HG02973 (cell line): Measurements from ENCODE around the gene PLA2G4D.

Experiments used
- ATAC-seq: cut with Tn5 transposase; IDR thresholded peaks from one replicate; pipeline ENCODE4 v1.9.1; 2021; ENCODE audit warnings: moderate library complexity; ENCODE audit not compliant: unreplicated experiment

The PLA2G4D gene

DNA sequence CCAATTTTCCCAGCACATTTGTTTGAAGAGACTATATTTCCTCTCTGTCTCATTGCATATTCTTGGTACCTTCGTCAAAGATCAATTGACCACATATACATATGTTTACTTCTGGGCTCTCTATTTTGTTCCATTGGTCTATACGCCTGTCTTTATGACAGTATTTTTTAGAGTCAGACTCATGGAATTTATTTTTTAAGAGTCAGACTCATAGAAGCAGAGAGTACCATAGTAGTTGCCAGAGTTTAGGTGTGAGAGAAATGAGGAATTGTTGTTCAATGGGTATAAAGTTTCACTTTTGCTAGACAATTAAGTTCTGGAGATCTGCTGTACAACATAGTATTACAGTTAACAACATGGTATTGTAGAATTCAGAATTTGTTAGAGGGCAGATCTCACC, 35.0 kb upstream of the PLA2G4D start:
- no peak for ATAC-seq

- ATAC-seq = no peak
These were observed 34.1 kb upstream of the PLA2G4D start for GRCh38 chr15:42128476-42128875.

DNA sequence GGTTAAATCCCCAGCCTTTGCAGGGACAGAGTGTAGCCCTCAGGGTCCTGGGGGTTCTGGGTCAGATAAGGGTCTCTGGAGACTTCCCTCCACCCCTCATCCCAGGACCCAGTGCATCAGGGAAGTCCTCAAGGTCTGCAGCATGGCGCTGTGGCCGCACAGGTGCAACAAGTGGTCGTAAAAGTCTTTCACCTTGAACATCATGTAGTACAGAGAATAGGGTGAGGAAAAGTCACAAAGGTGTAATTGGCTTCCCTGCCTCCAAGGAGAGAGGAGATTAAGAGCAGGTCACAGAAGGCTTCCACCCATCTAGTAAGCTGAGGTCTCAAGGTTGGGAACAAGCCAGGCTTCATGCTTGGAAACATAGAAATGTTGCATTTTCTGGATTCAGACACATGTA, 29.2 kb upstream of the PLA2G4D start:
- no peak for ATAC-seq

DNA sequence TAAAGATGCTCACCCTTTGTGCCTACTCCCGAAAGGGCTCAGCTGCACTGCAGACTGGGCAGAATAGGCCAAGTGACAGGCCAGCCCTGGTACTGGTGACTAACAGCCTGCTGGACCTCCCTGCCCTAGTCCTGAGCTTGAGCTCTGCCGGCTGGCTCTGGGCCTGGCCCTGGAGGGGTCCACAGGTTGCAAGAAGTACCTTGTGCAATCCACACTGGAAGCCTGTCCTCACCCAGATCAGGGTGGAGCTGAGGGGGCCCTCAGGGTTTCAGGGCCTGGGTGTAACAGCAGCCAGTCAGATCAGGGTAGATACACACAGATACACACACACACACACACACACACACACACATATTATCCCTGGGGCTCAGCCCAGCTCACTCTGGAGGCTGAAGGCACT, 27.3 kb upstream of the PLA2G4D start:
- ATAC-seq = no peak

DNA sequence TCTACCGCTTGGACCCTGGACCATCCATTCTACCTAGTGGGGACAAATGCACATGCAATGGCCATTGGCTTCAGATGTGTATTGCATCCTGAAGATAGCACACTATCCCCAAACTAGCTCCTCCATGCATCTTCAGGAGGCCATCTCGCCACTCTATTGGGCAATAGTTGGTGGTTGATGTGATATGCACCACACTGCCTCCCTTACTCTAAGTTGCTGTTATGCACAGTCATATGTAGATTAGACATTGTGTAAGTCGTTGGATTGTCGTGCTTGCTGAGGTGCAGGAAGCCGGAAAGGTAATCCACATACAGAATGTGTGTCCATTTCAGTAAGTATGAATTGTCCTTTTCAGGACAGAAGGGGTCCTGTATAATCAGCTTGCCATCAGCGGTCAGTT, 26.7 kb upstream of the PLA2G4D start:
- ATAC-seq = no peak

- no peak for ATAC-seq
These were observed 25.9 kb upstream of the PLA2G4D start for GRCh38 chr15:42120285-42120684.

DNA sequence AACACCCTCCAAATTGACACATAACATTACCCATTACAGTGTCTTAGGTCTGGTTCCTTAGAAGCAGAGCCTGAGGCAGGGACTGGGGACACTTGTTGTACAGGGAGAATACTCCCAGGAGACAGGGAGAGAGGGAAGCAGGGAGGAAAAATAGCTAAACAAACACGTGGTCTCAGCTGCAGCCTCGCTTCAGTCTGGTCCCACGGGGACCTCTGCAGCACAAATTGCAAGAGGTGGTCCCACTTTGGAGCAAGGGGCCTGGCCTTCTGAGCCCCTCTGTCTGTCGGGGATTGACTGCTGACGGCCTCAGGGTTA, 25.0 kb upstream of the PLA2G4D start:
- ATAC-seq = no peak

GRCh38 chr15:42118650-42119445, 24.5 kb upstream of the PLA2G4D start:
- no peak for ATAC-seq

DNA sequence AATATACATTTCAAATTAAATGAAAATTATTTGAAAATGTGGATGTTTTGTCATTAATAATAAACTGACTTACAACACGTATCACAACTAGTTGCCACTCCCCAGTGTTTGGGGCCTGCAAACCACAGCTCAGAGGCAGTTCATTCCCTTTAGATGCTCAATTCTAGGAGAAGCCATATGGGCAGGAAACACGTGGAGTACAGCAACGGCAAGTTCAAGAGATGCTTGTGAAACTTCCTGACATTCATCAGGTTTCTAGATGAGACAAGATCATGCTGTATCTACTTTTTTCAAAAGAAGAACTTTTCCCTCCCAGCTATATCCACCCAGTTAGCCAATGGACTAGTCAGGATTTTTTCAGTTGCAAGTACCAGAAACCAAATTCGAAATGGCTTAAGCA, 17.6 kb upstream of the PLA2G4D start:
- no peak for ATAC-seq

GRCh38 chr15:42110367-42110766, 16.0 kb upstream of the PLA2G4D start:
- ATAC-seq = no peak

- no peak for ATAC-seq
These were observed 14.4 kb upstream of the PLA2G4D start for GRCh38 chr15:42108806-42109205.

GRCh38 chr15:42108189-42108588, 13.8 kb upstream of the PLA2G4D start:
- no peak for ATAC-seq

GRCh38 chr15:42107473-42107872, 13.1 kb upstream of the PLA2G4D start:
- ATAC-seq = no peak

GRCh38 chr15:42106288-42106687, 11.9 kb upstream of the PLA2G4D start:
- no peak for ATAC-seq

GRCh38 chr15:42104095-42104891, 9.9 kb upstream of the PLA2G4D start:
- no peak for ATAC-seq

DNA sequence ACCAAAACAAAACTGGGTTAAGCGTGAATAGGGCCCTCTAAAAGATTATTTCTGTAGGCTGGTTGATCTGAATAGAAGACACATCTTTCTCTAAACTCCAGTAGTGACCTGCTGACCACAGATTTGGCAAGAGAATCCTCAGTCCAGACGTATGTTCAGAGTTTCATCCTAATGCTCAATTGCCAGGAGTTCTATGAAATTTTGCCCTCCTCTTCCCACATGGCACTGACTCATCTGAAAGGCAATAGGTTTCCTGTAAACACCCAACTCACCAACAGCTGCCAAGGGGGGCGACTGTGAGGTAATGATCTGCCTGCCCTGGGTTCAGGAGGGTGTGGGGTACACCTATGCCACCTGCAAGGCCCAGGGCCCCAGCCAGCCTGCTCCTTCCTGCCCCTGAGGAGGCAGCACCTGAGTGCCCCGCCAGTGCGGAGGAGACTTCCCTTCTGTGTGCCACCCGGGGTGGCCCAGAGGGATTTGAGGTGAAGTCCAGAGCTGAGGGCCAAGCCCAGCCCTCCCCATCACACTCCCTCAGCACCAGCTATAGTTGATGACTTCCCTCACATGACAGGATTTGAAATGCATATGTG, 8.4 kb upstream of the PLA2G4D start:
- no peak for ATAC-seq

DNA sequence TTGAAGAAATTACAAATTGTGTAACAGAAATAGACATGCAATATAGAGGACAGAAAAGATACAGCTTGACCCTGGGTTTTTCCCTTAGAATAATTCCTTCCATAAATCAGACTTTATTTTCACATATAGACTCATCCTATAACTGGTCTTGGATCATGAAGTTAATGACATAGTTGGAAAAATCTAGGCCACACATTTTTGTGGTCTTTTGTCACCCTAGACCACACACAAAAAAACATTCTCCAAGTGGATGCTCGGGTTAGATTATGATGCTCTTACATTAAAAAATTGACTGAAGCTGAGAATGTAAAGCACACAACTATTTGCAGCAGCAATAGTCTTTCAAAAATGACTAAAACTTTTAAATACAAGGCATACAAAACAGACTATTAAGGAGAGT, 7.5 kb upstream of the PLA2G4D start:
- ATAC-seq = no peak

- no peak for ATAC-seq
These were observed 5.8 kb upstream of the PLA2G4D start for GRCh38 chr15:42100021-42100800.

DNA sequence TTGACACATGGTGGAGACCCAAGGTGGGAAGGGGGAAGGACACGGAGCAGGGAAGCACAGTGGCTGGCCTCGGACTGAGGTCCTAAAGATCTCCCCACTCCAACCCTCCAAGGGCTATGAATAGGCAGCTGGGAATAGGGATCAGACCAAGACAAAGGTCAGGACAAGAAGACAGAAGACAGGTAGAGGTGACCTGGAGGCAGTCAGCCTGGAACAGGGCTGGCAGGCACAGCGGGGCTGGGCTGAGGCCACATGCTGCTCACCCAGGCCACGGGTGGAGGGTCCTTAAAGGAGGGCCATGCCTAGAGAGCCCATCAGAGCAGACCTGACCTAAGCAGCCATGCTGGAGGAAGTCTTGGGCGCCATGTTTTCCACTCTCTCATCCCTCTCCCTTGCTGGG, 2.7 kb upstream of the PLA2G4D start:
- ATAC-seq = no peak

DNA sequence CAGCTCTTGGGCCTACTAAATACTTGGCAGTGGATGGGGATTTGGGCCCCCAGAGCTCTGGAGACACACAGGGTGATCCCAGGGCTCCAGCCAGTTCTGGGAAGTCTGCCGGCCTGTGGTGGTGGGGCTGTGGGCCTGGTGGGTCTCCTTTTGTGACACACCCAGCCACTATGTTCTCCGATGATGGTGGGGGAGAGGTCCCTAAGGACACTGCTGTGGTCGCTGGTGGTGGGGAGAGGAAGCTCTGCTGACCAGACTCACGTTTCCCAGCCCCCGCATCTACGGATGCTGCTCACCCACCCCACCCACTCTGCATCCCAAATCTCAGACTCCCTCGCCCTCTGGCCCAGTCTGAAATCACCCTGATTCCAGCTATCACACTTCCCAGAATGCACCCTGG, 396 bp downstream of the PLA2G4D start:
- ATAC-seq = no peak
